Medulla oblongata (tissue), 1 donor: ENCODE measurements around the gene TRABD.
"Not testable (repeated sequence)": the region's sequence is repeated elsewhere in the genome, so short reads cannot be mapped to it uniquely, and the experiment has no call there.

ENCODE experiments used
- DNase-seq: peaks from one replicate; pipeline ENCODE4 v3.0.0-alpha.2; 2015; ENCODE audit errors: extremely low spot score

The TRABD gene

GRCh38 chr22:50201191-50202129 is 15.7 kb downstream of the TRABD start:
- no peak for DNase-seq

GRCh38 chr22:50202130-50202666 is 16.5 kb downstream of the TRABD start:
- DNase-seq = no peak

- DNase-seq = no peak
These were observed 17.6 kb downstream of the TRABD start for GRCh38 chr22:50203288-50203687.

GRCh38 chr22:50204571-50204970 is 18.9 kb downstream of the TRABD start:
- no peak for DNase-seq

- not testable (repeated sequence) for DNase-seq
These were observed 19.3 kb downstream of the TRABD start for GRCh38 chr22:50204998-50205397.

- DNase-seq = no peak
These were observed 20.3 kb downstream of the TRABD start for GRCh38 chr22:50205781-50206569.

- DNase-seq = peak; percentile 61
These were observed 20.9 kb downstream of the TRABD start for GRCh38 chr22:50206599-50206998.

GRCh38 chr22:50207383-50208140 is 21.8 kb downstream of the TRABD start:
- DNase-seq = no peak

GRCh38 chr22:50208430-50208938 is 22.8 kb downstream of the TRABD start:
- no peak for DNase-seq

- DNase-seq = no peak
These were observed 23.5 kb downstream of the TRABD start for GRCh38 chr22:50208939-50209892.

- DNase-seq = peak; percentile 74
These were observed 24.2 kb downstream of the TRABD start for GRCh38 chr22:50209893-50210292.

- DNase-seq = no peak
These were observed 24.8 kb downstream of the TRABD start for GRCh38 chr22:50210378-50211139.

- no peak for DNase-seq
These were observed 25.4 kb downstream of the TRABD start for GRCh38 chr22:50211147-50211546.

GRCh38 chr22:50213263-50213662 is 27.6 kb downstream of the TRABD start:
- no peak for DNase-seq

- no peak for DNase-seq
These were observed 29.8 kb downstream of the TRABD start for GRCh38 chr22:50215297-50216054.

GRCh38 chr22:50216055-50216683 is 30.5 kb downstream of the TRABD start:
- DNase-seq = no peak

GRCh38 chr22:50216684-50217520 is 31.2 kb downstream of the TRABD start:
- no peak for DNase-seq
